ENCODE data around the gene NKPD1.

The NKPD1 gene

GRCh38 chr19:45160870-45161737 lies at the start of gene NKPD1:
NKPD1 (minus strand) TSS chr19:45160982; CDS start chr19:45160150, 832 bp downstream.
- no peak for DNase-seq

- DNase-seq, result no peak
These were observed 45.5 kb upstream of the NKPD1 start for GRCh38 chr19:45206328-45206727.

DNA sequence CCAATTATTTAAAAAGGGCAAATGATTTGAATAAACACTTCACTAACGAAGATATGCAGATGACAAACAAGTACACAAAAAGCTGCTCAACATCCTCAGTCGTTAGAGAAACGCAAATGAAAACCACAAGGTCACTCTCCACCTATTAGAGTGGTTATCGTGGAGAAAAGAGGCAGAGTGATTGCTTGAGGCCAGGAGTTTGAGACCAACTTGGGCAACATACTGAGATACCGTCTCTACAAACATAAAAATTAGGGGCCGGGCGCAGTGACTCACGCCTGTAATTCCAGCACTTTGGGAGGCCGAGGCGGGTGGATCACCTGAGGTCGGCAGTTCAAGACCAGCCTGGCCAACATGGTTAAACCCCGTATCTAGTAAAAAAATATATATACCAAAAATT lies 45.0 kb upstream of the NKPD1 start:
- no peak for DNase-seq

DNA sequence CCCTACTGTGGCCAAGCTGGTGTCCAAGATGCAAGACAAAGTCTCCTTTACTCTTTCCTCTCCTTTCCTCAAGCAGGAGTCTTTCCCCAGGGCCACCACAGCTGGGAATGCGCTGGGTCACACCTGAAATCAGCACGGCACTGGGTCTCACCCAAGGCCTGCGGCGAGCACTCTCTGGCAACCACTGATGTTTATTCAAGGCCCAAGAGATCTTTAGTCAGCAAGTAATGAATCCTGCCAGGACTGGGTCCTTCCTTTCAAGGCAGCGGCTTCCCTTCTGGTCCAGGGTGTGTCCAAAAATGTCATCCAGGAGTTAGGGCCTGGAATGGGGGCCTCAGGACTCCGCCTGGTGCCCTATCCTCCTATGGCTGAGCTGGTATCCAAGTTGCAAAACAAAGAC lies 41.9 kb upstream of the NKPD1 start:
- DNase-seq, result no peak

DNA sequence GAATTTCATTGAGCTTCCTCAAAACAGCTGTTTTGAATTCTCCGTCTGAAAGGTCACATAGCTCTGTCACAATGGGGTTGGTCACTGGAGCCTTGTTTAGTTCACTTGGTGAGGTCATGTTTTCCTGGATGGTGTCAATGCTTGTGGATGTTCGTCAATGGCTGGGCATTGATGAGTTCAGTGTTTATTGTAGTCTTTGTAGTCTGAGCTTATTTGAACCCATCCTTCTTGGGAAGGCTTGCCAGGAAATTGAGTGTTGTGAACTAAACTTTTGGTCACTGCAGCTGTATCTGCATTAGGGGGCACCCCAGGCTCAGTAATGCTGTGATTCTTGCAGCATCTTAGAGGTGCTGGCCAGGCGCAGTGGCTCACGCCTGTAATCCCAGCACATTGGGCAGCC lies 39.8 kb upstream of the NKPD1 start:
- DNase-seq, result no peak

- no peak for DNase-seq
These were observed 35.0 kb upstream of the NKPD1 start for GRCh38 chr19:45195764-45196163.

DNA sequence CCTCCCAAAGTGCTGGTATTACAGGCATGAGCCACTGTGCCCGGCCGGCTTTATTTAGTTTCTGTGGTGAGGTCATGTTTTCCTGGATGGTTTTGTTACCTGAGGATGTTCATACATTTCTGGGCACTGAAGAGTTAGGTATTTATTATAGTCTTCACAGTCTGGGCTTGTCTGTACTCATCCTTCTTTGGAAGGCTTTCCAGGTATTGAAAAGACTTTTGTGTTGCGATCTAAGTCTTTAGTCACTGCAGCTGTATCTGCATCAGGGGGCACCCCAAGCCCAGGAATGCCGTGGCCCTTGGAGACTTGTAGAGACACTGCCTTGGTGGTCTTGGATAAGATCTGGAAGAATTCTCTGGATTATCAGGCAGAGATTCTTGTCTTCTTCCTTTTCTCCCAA lies 30.6 kb upstream of the NKPD1 start:
- no peak for DNase-seq

DNA sequence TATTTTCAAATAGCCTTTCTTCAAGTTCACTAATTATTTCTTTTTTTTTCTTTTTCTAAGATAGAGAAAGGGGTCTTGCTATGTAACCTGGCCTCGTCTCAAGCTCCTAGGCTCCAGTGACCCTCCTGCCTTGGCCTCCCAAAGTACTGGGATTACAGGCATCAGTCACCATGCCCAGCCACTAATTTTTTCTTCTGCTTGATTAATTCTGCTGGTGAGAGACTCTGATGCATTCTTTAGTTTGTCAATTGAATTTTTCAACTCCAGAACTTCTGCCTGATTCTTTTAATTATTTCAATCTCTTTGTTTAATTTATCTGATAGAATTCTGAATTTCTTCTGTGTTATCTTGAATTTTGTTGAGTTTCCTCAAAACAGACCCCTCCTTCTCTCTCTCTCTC lies 29.2 kb upstream of the NKPD1 start:
- no peak for DNase-seq

- DNase-seq, result no peak
These were observed 26.8 kb upstream of the NKPD1 start for GRCh38 chr19:45187421-45188100.

- DNase-seq, result no peak
These were observed 25.9 kb upstream of the NKPD1 start for GRCh38 chr19:45186509-45187334.

DNA sequence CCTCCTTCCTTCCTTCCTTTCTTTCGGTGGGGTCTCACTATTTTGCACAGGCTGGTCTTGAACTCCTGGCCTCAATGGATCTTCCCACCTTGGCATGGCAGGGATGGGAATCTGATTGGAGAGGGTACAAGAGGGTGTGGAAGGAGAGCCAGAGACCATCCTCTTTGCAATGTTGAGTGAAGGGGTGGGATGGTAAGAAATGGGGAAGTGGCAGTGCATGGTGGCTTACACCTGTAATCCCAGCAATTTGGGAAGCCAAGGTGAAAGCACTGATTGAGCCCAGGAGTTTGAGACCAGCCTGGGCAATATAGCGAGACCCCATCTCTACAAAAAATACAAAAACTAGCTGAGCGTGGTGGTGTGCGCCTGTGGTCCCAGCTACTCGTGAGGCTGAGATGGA lies 23.3 kb upstream of the NKPD1 start:
- no peak for DNase-seq

DNA sequence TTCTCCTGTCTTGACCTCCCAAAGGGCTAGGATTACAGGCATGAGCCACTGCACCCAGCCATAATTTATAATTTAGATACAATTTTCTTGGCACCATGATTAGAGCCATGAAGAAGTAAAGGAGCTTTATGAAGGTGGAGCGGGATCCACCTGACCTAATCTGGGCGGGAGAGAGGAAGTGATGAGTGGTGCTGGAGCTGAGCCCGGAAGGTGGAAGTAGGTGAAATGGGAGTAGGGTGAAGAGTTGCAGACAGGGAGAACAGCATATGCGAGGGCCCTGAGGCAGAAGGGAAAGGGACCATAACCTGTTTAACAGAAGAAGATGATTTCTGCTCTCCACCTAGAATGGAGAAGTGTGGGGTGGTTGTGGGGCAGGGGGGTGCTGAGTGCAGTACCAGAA lies 22.0 kb upstream of the NKPD1 start:
- DNase-seq, result no peak

DNA sequence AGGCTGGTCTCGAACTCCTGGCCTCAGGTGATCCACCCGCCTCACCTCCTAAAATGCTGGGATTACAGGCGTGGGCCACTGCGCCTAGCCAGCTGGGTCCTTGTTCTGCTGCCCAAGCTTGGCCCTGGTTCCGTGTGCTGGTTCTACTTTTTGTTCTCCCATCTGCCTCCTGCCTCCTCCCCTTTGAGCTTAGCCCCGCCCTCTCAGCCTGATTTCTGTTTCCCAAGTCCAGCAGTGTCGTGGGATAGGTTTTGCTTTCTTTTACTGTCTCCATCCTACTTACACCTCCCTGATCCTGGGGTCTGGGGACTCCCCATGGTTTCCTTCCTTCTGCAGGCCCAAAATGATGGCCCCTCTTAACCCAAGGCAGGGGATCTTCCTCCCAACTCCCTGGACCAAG lies 20.2 kb upstream of the NKPD1 start:
- no peak for DNase-seq

- DNase-seq, result no peak
These were observed 19.1 kb upstream of the NKPD1 start for GRCh38 chr19:45179892-45180370.

DNA sequence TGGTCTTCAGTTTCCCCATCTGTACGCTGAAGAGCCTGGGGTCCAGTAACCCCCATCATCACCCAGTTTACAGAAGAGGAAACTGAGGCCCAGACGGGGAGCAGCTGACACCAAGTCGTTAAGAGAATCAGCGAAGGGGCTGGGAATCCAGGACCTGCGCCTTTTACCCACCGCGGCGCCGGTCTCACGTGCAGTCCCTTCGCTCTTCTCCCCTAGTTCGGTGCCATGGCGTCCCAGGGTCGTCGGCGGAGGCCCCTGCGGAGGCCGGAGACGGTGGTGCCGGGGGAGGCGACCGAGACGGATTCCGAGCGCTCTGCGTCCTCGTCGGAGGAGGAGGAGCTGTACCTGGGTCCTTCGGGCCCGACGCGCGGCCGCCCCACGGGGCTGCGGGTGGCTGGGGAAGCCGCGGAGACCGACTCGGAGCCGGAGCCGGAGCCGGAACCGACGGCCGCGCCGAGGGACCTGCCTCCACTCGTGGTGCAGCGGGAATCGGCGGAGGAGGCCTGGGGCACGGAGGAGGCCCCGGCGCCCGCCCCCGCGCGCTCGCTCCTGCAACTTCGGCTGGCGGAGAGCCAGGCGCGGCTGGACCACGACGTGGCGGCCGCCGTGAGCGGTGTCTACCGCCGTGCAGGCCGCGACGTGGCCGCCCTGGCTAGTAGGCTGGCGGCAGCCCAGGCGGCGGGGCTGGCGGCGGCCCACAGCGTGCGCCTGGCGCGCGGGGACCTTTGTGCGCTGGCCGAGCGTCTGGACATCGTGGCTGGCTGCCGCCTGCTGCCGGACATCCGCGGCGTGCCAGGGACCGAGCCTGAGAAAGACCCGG lies 18.5 kb upstream of the NKPD1 start:
- no peak for DNase-seq

- peak; percentile 100 for DNase-seq
These were observed 17.7 kb upstream of the NKPD1 start, which contains the start of gene BLOC1S3 for GRCh38 chr19:45178262-45179071. BLOC1S3 (plus strand) TSS chr19:45178784; CDS start chr19:45179297, 513 bp downstream.

DNA sequence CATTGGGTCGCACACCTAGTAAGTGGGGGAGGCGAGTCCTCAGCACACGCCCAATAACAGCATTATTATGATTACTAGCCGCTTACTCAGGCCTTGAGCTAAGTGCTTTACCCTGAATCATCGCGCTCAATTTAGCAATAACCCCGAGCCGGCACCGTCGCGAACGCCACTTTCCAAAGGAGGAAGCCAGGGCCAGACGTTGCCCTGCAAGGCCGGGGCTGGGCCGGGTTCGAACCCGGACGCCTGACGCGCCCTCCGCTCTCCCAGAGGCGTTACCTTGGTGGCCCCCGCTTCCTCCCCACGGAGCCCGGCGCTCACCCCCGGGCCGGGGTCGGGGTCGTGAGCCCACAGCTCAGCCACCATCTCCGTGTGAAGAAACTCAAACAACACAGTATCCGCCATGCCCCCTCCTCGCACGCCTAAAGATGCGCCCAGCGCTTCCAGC lies 17.1 kb upstream of the NKPD1 start, which contains the start of gene TRAPPC6A:
Gene TRAPPC6A (minus strand): TSS at position 421 of the 445 bp plus-strand sequence. CDS start 19 bp downstream, at position 402.
- no peak for DNase-seq

DNA sequence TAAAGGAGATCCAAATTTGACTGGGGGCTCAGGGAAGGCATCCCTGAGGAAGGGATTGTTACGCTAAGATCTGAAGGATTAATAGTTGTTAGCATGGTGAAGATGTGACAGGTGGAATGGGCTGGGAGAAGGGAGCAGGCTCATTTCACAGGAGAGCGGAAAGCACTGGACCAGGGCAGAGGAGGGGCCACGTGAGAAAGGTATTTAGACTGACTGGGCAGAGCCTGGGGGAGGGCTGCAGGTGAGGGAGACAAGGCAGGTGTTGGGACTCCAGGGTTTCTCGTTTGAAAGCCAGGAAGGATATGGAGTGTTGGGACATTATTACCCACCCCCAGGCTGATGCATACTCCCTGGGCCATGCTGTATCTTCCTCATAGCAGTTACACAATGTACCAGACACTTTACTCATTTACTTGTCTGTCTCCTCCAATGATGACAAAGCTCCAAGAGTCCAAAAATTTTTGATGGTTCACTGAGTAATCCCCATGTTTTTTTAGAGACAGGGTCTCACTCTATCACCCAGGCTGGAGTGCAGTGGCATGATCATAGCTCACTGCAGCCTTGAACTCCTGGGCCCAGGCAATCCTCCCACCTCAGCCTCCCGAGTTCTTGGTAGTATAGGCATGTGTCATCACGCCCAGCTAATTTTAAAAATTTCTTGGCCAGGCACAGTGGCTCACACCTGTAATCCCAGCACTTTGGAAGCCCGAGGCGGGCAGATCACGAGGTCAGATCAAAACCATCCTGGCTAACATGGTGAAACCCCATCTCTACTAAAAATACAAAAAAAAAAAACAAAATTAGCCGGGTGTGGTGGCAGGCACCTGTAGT lies 14.9 kb upstream of the NKPD1 start:
- DNase-seq, result no peak

GRCh38 chr19:45173816-45174215 lies 13.0 kb upstream of the NKPD1 start:
- DNase-seq, result no peak

DNA sequence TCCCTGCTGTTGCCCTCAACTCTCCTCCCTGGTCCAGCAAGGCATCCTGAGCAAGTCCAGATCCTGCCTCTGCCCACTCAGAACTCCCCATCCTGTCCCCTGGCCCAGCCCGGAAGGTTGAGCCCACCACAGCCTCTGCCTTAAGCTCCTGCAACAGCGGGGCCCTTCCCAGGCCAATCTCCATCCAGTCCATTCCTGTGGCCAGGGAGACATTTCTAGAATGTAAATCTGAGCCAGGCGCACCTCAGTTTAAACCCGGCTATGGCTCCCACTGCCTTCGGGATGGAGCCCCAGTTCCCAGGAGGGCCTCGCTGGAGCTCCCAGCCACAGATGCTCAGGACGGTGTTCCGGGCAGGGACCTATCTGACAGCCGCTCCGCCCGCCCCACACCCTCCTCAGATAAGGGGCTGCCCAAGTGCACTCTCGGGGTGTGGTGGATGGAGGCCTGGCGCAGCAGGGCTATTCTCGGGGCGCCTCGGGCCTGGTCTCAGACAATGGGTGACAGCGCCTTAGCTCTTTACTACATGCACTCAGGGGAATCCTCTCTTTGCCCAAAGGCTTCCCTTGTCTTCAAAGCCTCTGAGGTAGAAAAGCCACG lies 11.9 kb upstream of the NKPD1 start:
- no peak for DNase-seq

Measured in NCI-H1436 treated with DMSO at 0.1 percent for 48 hours (cell line).